Measurements from ENCODE around the gene DAB1.
"Not testable (repeated sequence)": the region's sequence is repeated elsewhere in the genome, so short reads cannot be mapped to it uniquely, and the experiment has no call there.

Gene DAB1

DNA sequence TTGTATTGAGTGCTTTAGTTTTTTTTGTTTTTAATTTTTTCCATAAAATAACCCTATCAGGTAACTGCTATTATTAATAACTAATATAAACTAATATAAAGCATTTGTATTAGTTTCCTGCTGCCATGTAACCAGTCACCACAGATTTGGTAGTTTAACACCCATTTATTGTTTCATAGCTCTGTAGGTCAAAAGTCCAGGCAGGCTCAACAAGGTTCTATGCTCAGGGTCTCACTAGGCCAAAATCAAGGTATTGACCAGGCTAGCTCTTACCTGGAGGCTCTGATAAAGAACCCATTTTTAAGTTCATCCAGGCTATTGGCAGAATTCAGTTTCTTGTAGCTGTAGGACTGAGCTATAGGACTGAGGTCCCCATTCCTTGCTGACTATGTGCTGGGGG lies 189.4 kb downstream of the DAB1 start:
- H3K9me3 Mint-ChIP-seq (ENCODE audit: low read depth) = peaks cover 2% of the 10 kb centered on the region
- H3K27ac Mint-ChIP-seq = no peak overlapping the region
- H3K4me1 Mint-ChIP-seq (ENCODE audit: low read depth) = no peaks in the 10 kb centered on the region
- H3K4me3 Mint-ChIP-seq = no peak overlapping the region
- H3K36me3 Mint-ChIP-seq = no peaks in the 10 kb centered on the region
- H3K27me3 Mint-ChIP-seq = peaks cover 4% of the 10 kb centered on the region

DNA sequence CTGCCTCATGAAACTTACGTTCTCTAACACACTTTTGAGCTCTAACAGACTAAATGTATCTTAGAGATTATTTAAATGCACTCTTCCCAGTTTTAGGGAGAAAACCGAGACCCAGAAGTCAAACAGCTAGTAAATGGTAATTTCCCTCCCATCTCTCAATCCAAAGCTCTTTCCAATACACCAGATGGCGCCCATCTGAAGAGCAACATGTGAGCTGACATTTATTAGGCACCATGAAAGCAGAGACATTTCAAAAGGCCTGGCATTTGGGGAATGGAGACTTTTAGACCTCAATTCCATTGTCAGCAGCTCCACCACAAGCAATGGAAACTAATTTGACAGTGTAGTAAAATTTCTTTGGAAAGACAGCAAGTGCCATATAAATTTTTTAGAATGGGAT lies 191.4 kb downstream of the DAB1 start:
- Mint-ChIP-seq H3K27ac (no peak overlapping the region), H3K27me3 (peaks cover 4% of the 10 kb centered on the region), H3K9me3 (ENCODE audit: low read depth) (peaks cover 2% of the 10 kb centered on the region), H3K4me3 (no peak overlapping the region), H3K4me1 (ENCODE audit: low read depth) (no peaks in the 10 kb centered on the region), H3K36me3 (no peaks in the 10 kb centered on the region)

DNA sequence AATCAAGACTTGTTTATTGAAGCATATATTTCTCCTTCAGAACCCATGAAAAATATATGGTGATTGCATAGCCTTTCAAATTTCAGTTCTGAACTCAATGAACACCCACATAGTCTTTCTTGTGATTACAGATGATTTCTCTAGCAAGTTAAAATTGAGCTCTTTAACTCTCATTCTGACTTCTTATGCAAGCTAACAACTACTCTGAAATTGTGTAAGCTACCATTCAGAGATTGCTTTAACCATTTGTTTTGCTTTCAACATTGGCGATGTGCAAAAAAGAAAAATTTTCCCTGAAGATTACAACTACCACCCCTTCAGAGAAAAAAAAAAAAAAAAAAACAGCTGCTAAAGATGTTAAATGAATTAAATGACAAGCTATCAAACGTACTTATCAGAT lies 193.9 kb downstream of the DAB1 start:
- peaks cover 4% of the 10 kb centered on the region for H3K27me3 Mint-ChIP-seq
- H3K36me3 Mint-ChIP-seq = no peaks in the 10 kb centered on the region
- no peak overlapping the region for H3K27ac Mint-ChIP-seq
- no peaks in the 10 kb centered on the region for H3K9me3 Mint-ChIP-seq (ENCODE audit: low read depth)
- H3K4me1 Mint-ChIP-seq (ENCODE audit: low read depth) = no peaks in the 10 kb centered on the region
- H3K4me3 Mint-ChIP-seq = no peak overlapping the region

DNA sequence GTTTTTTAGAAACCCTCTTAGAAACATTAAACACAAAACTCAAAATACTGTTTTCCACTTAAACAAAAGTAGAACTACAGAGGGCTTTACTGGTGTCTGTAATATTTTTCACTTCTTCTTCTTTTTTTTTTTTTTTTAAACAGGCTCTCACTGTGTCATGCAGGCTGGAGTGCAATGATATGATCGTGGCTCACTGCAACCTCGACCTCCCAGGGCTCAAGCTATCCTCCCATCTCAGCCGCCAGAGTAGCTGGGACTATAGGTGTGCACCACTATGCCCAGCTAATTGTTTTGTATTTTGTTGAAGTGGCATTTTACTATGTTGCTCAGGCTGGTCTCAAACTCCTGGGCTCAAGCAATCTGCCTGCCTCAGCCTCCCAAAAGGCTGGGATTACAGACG lies 194.8 kb downstream of the DAB1 start:
- Mint-ChIP-seq H3K27ac (no peak overlapping the region), H3K4me1 (ENCODE audit: low read depth) (no peaks in the 10 kb centered on the region), H3K27me3 (peaks cover 4% of the 10 kb centered on the region), H3K9me3 (ENCODE audit: low read depth) (no peaks in the 10 kb centered on the region), H3K4me3 (no peak overlapping the region), H3K36me3 (no peaks in the 10 kb centered on the region)

DNA sequence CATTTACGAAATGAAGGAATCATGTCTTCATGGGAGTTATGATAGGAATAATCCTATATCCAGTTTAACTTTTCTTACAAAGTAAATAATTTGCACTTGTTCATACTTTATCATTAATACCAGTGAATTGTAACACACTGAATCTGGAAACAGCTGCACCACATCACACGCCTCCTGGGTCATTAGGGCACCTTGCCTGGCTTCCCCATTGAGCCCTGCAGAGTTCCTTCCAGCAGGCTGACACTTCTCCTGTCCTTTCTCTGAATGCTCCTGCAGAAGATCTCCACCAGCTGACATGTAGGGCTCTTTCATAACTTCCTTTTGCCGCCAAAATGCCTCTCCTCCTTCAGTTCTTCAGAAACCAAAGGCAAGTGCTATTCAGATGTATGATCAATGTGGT lies 201.1 kb downstream of the DAB1 start:
- peaks cover 2% of the 10 kb centered on the region for H3K27me3 Mint-ChIP-seq

DNA sequence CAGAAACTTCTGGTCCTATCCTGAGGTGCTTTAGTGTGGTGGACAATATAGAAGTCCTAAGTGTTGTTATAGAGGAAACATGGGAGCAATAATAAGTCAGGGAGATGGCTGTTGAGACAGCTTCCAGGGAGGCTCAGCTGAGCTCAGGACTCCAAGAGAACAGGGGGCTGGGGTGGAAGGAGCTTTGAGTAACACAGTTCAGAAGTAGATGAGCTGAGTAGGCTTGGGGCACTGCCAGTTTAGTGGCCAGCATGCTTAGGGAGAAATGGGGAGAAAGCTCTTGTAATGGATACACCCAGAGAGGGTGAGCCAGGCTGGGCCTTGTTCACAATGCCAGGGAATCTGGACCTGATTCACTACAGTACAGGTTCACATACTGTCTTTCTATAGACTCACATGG lies 201.6 kb downstream of the DAB1 start:
- Mint-ChIP-seq H3K27ac (no peak overlapping the region), H3K9me3 (ENCODE audit: low read depth) (no peaks in the 10 kb centered on the region), H3K4me1 (ENCODE audit: low read depth) (no peaks in the 10 kb centered on the region), H3K27me3 (peaks cover 2% of the 10 kb centered on the region), H3K4me3 (no peak overlapping the region), H3K36me3 (no peaks in the 10 kb centered on the region)

More for the DNA sequence above, 201.1 kb downstream of the DAB1 start:
- no peak overlapping the region for H3K27ac Mint-ChIP-seq
- H3K9me3 Mint-ChIP-seq (ENCODE audit: low read depth) = no peaks in the 10 kb centered on the region
- no peaks in the 10 kb centered on the region for H3K36me3 Mint-ChIP-seq
- no peak overlapping the region for H3K4me3 Mint-ChIP-seq
- H3K4me1 Mint-ChIP-seq (ENCODE audit: low read depth) = no peaks in the 10 kb centered on the region

DNA sequence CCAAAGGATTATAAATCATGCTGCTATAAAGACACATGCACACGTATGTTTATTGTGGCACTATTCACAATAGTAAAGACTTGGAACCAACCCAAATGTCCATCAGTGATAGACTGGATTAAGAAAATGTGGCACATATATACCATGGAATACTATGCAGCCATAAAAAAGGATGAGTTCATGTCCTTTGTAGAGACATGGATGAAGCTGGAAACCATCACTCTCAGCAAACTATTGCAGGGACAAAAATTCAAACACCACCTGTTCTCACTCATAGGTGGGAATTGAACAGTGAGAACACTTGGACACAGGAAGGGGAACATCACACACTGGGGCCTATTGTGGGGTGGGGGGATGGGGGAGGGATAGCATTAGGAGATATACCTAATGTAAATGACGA lies 203.0 kb downstream of the DAB1 start:
- H3K27me3 Mint-ChIP-seq; H3K4me1 Mint-ChIP-seq (ENCODE audit: low read depth); H3K4me3 Mint-ChIP-seq; H3K36me3 Mint-ChIP-seq; H3K9me3 Mint-ChIP-seq (ENCODE audit: low read depth); H3K27ac Mint-ChIP-seq: not testable (repeated sequence)

DNA sequence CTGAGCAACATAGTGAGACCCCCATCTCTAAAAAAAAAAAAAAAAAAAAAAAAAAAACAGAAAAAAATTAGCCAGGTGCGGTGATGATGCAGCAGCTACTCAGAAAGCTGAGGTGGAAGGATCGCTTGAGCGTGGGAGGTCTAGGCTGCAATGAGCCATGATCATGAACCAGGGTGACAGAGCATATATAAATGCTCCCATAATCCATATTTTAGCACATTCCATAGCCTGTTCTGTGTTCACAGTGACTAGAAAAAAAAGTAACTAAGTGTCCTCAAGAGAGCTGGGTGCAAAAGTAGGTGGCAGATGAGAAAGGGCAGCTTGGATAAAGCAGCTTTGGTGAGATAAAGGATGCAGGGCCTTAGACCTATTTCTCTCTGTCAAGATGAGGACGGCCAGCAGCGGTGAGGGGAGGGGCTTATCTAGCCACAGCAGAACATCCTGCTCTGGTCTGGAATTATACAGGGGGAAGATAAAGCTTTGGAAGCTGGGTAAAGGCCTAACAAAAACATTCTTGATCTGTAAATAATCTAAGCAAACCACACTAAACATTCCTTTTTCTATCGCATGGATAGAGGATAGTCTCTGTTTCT lies 205.3 kb downstream of the DAB1 start:
- Mint-ChIP-seq H3K27me3 (no peaks in the 10 kb centered on the region), H3K9me3 (ENCODE audit: low read depth) (no peaks in the 10 kb centered on the region), H3K4me3 (no peak overlapping the region), H3K27ac (no peak overlapping the region), H3K36me3 (no peaks in the 10 kb centered on the region), H3K4me1 (ENCODE audit: low read depth) (no peaks in the 10 kb centered on the region)

DNA sequence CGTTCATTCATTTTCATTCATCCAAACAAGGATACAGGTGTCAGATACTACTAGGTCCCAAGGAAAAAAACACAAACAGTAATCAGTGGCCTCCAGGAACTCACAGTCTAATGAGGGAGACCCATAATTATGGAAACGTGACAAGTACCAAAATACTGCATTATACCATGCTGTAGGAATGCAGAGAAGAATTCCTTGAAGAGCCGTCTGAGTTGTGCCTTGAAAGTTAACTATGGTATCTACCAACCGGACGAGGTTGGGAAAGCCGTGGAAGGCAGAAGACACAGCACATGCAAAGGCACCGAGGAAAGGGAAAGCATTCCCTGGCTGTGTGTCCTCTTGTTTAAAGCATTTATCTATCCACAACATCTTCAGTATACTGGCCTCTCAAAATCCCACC lies 206.0 kb downstream of the DAB1 start:
- Mint-ChIP-seq H3K27ac (no peak overlapping the region), H3K4me3 (no peak overlapping the region), H3K4me1 (ENCODE audit: low read depth) (no peaks in the 10 kb centered on the region), H3K27me3 (no peaks in the 10 kb centered on the region), H3K36me3 (no peaks in the 10 kb centered on the region), H3K9me3 (ENCODE audit: low read depth) (no peaks in the 10 kb centered on the region)

DNA sequence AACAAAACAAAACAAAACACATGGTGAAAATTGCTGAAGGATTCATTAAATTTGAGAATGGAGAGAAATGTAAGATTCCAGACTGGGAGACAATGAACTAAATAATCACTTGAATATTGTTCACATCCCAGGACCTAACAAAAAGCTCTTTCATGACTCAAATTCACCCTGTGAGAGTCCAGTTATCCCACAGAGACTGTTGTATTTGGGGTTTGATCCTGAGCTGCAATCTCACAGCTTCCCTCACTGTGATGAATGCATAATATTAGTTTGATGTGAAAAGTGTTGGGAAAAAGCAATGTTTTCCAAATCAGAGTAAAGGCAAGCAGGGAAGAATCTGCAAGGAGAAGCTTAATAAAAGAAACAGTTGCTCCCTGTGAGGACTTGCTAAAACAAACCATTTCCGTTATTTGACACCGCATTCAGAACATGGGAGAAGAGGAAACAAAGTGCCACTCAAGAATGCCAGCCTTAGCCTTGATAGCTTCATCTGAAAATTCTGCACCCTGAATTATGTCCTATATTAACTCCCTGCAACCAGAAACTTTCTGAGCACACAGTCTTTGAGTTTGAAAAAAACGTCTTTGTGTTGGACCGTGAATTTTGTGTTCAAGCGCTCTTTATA lies 208.8 kb downstream of the DAB1 start:
- Mint-ChIP-seq H3K9me3 (ENCODE audit: low read depth) (no peaks in the 10 kb centered on the region), H3K27ac (no peak overlapping the region), H3K27me3 (no peaks in the 10 kb centered on the region), H3K4me1 (ENCODE audit: low read depth) (no peaks in the 10 kb centered on the region), H3K4me3 (no peak overlapping the region), H3K36me3 (no peaks in the 10 kb centered on the region)

DNA sequence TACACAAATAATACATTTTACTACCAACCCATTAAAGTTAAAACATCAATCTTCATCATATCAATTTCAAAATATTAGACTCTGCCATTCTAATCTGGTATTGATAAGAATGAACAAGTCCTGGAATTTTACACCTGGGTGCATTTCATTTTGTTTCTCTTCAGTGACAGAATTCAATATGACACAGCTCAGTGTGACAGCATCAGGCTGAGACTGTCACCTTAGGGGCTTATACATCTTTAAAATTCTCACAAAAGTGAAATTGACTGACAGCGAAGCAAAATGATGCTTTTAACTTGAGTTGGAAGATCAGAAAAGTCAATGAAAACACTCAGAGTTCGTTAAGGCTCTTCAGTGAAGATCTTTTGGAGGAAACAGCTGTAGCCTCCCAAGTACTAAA lies 213.0 kb downstream of the DAB1 start:
- H3K9me3 Mint-ChIP-seq (ENCODE audit: low read depth) = no peaks in the 10 kb centered on the region
- H3K36me3 Mint-ChIP-seq = no peaks in the 10 kb centered on the region
- H3K27me3 Mint-ChIP-seq = no peaks in the 10 kb centered on the region
- H3K4me3 Mint-ChIP-seq = no peak overlapping the region
- no peak overlapping the region for H3K27ac Mint-ChIP-seq
- H3K4me1 Mint-ChIP-seq (ENCODE audit: low read depth) = no peaks in the 10 kb centered on the region

DNA sequence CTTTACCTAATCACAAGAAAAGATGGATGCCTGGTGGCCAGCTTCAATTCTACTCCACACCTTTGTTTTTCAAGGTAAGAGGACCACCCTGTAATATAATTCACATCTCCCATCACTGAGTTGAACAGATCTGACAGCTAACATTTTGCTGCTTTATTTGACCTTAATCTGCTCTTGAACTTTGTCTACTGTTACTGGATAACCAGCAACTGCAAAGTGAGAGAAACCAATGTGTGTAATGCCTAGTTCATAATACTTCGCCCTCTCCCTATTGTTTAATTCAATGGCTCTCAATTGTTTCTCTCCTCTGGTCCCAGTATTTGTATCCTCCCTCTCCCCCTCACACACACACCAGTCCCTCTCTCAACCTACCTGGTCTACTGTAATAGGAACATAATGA lies 214.4 kb downstream of the DAB1 start:
- H3K4me3 Mint-ChIP-seq = no peak overlapping the region
- no peaks in the 10 kb centered on the region for H3K4me1 Mint-ChIP-seq (ENCODE audit: low read depth)
- no peaks in the 10 kb centered on the region for H3K36me3 Mint-ChIP-seq
- no peaks in the 10 kb centered on the region for H3K27me3 Mint-ChIP-seq
- no peaks in the 10 kb centered on the region for H3K9me3 Mint-ChIP-seq (ENCODE audit: low read depth)
- no peak overlapping the region for H3K27ac Mint-ChIP-seq

DNA sequence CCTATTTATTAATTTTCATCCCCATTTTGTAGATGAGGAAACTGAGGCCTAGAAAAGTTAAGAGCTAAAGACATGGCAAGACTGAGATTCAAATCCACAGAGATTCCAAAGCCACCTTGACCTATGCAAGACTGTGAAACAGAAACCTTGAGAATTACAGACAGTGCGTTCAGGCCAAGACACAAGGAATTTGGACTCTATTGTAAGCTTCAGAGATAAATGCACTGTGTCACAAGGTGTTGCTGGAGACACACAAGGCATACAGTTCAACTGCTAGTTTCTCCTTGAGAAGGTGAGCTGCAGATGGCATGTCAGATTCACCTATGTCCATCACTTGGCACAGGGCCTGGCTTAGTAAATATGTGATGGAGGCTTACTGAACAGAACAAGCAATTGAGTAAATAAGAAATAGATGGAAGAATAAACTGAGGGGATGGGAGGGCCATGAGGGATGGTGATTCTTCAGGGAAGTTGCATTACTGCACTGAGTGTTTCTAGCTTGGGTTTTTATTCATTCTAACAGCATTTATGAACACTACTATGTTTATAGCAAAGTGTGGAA lies 215.0 kb downstream of the DAB1 start:
- Mint-ChIP-seq H3K27me3 (no peaks in the 10 kb centered on the region), H3K4me1 (ENCODE audit: low read depth) (no peaks in the 10 kb centered on the region), H3K4me3 (no peak overlapping the region), H3K27ac (no peak overlapping the region), H3K36me3 (no peaks in the 10 kb centered on the region), H3K9me3 (ENCODE audit: low read depth) (no peaks in the 10 kb centered on the region)

DNA sequence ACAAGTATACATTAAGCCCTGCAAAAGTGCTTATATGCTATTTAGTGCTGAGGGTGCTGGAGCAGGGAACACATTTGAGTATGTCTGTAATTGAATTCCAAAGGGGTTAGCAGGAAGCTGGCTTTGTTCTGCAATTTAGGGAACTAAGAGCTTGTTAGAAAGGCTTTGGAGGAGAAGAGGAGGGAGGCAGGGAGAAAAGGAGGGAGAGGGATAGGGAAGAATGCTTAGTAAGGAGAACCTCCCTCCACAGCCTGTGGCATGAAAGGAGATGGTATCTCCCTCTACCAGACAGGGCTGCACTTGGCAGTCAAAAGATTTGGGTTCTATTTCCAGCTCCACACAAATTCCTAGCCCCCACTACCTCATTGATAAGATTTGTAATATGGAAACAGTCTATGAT lies 217.8 kb downstream of the DAB1 start:
- Mint-ChIP-seq H3K27me3 (peaks cover 4% of the 10 kb centered on the region), H3K36me3 (no peaks in the 10 kb centered on the region), H3K27ac (no peak overlapping the region), H3K9me3 (ENCODE audit: low read depth) (no peaks in the 10 kb centered on the region), H3K4me3 (no peak overlapping the region), H3K4me1 (ENCODE audit: low read depth) (no peaks in the 10 kb centered on the region)

DNA sequence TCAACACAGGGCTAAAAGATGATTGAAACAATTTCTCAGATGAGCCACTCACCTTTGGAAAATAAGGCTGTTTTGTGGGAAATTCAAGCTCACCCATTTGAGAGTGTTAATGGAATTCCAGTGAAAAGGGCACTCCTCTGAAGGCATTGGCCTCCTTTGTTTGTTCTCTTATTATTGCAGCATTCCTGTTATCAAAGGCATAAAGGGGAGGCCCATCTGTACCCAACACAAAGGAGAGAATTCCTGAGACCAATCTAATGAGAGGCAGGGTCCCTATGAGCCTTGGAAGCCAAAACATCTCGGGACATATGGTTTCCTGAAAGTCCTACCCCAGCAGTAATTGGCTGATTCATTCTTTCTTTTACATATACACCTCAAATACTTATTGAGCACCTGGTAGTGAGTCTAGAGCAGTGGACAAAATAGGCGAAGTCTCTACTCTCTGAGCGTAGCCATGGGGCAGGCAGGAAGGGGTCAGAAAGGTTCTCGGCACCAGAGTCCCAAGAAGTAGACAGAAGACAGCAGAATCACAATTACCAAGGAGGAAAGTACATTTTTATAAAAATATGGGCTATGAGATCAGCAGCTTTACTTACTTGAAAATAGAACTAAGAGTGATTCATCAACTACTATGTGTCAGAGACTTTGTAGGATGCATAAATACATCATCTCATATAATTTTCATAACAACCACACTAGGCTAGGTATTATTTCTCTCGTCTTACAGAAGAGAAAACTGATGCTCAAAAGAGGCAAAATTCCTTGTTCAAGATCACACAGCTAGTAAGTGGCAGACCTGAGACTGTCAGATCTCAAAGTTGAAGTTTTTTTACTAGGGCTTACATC lies 218.7 kb downstream of the DAB1 start:
- peaks cover 4% of the 10 kb centered on the region for H3K27me3 Mint-ChIP-seq
- H3K4me1 Mint-ChIP-seq (ENCODE audit: low read depth) = no peaks in the 10 kb centered on the region
- H3K36me3 Mint-ChIP-seq = no peaks in the 10 kb centered on the region
- H3K27ac Mint-ChIP-seq = no peak overlapping the region
- no peak overlapping the region for H3K4me3 Mint-ChIP-seq
- H3K9me3 Mint-ChIP-seq (ENCODE audit: low read depth) = no peaks in the 10 kb centered on the region

Data from activated naive CD8-positive, alpha-beta T cell (primary cell).